ENCODE results near the gene TJP3. TPM values are rescaled to one million over a fixed set of nuclear protein-coding genes. Genes with fewer than 3 reads are reported as not detected.

The TJP3 gene
- total RNA-seq, 1 experiment from 2014 or later, result not detected

DNA sequence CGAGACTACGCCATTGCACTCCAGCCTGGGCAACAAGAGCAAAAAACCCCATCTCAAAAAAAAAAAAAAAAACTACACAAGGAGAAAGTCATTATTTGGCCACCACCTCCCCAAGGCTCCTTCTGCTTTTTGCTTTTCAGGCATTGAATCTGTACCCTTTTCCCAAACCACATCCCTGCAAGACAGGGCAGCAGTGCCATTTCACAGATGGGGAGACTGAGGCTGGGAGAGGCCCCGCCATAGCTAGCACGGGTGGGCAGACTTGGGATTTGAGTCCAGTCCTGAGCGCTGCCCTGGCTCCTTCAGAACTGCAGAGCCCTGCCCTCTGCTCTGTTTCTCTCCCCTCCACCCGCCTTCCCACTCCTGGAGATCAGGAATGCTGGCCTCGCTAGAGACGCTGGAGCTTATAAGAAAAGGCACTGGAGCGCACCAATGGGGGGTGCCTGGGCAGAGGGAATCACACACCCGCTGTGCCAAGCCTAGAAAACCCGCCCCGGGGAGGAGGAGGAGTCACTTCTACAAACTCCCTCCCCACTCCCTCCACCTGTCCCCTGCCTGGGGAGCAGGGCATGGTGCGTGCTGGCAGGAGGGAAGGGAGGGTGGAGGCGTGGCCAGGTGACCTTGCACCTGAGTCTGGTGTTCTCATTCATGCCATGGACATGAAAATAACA, 17.6 kb downstream of the TJP3 start:
- H3K9me3 ChIP-seq (replicated peaks), result no peaks in the 10 kb centered on the region
- H3K27me3 ChIP-seq, result peaks cover 15% of the 10 kb centered on the region
- H3K4me3 ChIP-seq, result no peak overlapping the region
- H3K4me1 ChIP-seq, result no peaks in the 10 kb centered on the region
- no peak for DNase-seq
- H3K27ac ChIP-seq, result no peak overlapping the region
- no peaks in the 10 kb centered on the region for H3K36me3 ChIP-seq

DNA sequence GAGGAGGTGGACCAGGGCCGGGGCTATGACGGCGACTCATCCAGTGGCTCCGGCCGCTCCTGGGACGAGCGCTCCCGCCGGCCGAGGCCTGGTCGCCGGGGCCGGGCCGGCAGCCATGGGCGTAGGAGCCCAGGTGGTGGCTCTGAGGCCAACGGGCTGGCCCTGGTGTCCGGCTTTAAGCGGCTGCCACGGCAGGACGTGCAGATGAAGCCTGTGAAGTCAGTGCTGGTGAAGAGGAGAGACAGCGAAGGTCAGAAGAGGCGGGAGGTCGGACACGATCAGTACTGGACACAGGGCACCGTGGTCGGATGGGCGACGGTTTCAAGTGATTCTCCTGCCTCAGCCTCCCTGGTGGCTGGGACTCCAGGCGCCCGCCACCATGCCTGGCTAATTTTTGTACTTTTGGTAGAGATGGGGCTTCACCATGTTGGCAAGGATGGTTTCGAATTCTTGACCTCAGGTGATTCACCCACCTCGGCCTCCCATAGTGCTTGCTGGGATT, 22.3 kb downstream of the TJP3 start:
- Histone ChIP-seq H3K27me3 (no peaks in the 10 kb centered on the region), H3K27ac (no peak overlapping the region), H3K36me3 (no peaks in the 10 kb centered on the region), H3K4me3 (no peak overlapping the region), H3K9me3 (replicated peaks) (no peaks in the 10 kb centered on the region), H3K4me1 (no peaks in the 10 kb centered on the region)
- no peak for DNase-seq

DNA sequence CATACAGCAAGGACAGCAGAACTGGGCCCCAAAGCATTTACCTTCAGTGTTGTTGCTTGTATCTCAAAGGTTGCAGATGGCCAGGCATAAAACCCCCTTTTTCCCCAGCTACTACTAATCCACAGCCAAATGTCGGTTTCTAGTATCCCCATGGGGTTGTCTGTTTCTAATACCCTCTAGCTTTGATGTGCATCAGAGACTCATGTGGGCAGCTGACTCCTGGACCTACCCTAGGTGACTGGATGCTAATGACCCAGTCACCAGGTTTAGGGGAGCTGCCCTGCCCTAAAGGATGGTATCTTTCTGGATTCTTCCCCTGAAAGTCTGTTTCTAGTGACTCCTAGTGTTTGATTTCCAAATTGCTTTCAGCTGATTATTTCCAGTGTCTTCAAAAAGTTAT, 23.9 kb downstream of the TJP3 start:
- DNase-seq, result no peak
- no peaks in the 10 kb centered on the region for H3K36me3 ChIP-seq
- H3K27ac ChIP-seq, result no peak overlapping the region
- H3K4me3 ChIP-seq, result no peak overlapping the region
- H3K4me1 ChIP-seq, result no peaks in the 10 kb centered on the region
- no peaks in the 10 kb centered on the region for H3K9me3 ChIP-seq (replicated peaks)
- H3K27me3 ChIP-seq, result no peaks in the 10 kb centered on the region

DNA sequence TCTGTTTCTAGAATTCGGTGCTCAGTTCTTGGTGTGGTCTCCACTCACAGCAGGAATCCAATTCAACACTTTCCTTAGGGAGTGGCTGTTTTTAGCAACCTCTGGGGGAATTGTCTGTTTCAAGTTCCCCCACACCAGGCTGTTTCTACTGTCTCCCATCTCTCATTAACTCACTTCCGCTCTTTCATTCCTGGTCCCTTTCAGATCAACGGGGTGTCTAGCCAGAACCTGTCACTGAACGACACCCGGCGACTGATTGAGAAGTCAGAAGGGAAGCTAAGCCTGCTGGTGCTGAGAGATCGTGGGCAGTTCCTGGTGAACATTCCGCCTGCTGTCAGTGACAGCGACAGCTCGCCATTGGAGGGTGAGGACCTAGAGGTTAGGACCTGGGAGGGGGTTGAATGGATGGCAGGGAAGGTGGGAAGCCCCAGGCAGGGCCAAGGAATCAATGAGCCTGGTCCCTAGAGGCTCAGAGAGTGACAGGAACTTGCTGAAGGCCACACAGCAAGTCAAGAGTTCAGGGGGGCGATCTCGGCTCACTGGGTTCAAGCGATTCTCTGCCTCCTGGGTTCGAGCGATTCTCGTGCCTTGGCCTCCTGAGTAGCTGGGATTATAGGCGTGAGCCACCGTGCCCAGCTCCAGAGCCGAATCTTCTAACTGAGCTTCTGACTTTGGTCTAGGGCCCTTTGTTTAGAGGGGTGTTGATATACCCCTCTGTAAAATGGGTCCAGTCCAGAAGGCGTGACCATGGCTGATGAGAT, 25.5 kb downstream of the TJP3 start:
- H3K27me3 ChIP-seq, result no peaks in the 10 kb centered on the region
- H3K27ac ChIP-seq, result no peak overlapping the region
- no peaks in the 10 kb centered on the region for H3K9me3 ChIP-seq (replicated peaks)
- H3K4me3 ChIP-seq, result no peak overlapping the region
- DNase-seq, result no peak
- no peaks in the 10 kb centered on the region for H3K36me3 ChIP-seq
- H3K4me1 ChIP-seq, result no peaks in the 10 kb centered on the region

DNA sequence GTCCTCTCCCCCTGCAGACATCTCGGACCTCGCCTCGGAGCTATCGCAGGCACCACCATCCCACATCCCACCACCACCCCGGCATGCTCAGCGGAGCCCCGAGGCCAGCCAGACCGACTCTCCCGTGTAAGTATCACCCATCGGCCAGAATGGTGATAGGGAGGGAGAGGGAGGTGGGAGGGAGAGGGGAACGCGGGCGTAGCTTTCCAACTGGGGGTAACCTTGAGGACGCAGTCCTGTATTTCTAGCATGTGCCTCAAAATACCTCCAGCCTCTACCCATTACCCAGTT, 26.1 kb downstream of the TJP3 start:
- Histone ChIP-seq H3K27ac (no peak overlapping the region), H3K36me3 (no peaks in the 10 kb centered on the region), H3K27me3 (no peaks in the 10 kb centered on the region), H3K4me1 (no peaks in the 10 kb centered on the region), H3K4me3 (no peak overlapping the region), H3K9me3 (replicated peaks) (no peaks in the 10 kb centered on the region)
- DNase-seq, result no peak

DNA sequence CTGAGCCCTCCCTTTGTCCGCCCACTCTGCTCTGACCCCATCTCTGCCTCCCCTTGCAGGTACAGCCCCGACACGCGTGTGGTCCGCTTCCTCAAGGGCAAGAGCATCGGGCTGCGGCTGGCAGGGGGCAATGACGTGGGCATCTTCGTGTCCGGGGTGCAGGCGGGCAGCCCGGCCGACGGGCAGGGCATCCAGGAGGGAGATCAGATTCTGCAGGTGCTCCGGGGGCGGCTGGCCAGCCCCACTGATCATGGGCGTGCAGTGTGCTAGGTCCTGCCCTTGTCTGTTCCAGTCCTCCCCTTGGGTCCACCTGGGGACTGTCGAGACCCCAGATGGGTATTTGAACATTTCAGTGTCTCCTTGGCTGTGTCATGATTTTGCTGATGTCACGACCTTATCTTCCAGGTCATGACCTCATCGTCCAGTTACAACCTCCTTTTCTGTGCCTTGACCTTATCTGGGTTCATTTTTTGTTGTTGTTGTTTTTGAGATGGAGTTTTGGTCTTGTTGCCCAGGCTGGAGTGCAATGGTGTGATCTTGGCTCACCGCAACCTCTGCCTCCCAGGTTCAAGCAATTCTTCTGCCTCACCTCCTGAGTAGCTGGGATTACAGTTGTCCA, 28.0 kb downstream of the TJP3 start:
- no peak overlapping the region for H3K27ac ChIP-seq
- H3K36me3 ChIP-seq, result no peaks in the 10 kb centered on the region
- H3K9me3 ChIP-seq (replicated peaks), result no peaks in the 10 kb centered on the region
- no peak overlapping the region for H3K4me3 ChIP-seq
- H3K4me1 ChIP-seq, result no peaks in the 10 kb centered on the region
- no peak for DNase-seq
- H3K27me3 ChIP-seq, result peaks cover 4% of the 10 kb centered on the region; the same call in 1 of the 2 replicates

DNA sequence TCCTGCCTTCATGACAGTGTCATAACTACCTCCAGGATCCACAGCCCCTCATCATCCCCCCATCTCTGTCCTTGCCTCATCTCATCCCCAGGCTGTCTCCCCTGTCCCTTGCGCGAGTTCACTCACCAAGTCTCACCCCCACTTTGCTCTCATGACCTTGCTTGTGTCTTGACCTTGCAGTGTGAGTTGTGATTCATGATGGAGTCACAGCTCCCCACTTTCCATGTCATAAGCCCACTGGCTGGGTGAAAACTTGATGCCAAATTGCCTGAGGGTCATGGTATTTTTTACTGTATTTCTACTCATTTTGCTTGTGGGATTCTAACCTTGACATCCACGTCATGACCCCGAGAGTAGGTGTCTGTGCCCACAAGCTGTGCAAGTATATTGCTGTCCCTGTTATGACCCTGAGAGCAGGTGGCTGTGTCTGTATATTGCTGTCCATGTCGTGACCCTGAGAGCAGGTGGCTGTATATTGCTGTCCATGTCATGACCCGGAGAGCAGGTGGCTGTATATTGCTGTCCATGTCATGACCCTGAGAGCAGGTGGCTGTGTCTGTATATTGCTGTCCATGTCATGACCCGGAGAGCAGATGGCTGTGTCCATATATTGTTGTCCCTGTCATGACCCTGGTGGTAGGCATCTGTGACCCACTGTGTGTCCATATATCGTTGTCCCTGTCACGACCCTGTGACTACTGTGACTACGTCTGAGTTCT, 29.5 kb downstream of the TJP3 start:
- Histone ChIP-seq H3K4me3 (no peak overlapping the region), H3K36me3 (no peaks in the 10 kb centered on the region), H3K4me1 (no peaks in the 10 kb centered on the region), H3K27ac (no peak overlapping the region), H3K27me3 (peaks cover 4% of the 10 kb centered on the region; the same call in 1 of the 2 replicates), H3K9me3 (replicated peaks) (no peaks in the 10 kb centered on the region)
- DNase-seq, result no peak

DNA sequence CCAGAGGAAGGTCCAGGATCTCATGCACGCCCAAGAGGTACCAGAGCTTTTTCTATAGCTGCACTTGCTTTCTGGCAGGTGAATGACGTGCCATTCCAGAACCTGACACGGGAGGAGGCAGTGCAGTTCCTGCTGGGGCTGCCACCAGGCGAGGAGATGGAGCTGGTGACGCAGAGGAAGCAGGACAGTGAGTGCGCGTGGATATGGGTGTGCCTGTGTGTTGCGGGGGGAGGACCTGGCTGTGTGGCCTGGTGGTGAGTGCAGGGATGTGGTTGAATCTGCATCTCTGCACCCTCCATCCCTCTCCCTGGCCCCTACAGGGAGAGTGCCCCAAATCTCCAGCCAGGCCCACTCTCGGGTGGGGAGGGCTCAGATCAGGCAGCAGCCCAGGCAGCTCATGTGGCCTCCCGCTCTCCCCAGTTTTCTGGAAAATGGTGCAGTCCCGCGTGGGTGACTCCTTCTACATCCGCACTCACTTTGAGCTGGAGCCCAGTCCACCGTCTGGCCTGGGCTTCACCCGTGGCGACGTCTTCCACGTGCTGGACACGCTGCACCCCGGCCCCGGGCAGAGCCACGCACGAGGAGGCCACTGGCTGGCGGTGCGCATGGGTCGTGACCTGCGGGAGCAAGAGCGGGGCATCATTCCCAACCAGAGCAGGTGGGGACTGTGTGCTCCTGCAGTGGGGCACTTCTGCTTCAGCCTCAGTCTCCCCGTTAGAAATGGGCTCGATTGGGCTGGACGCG, 30.5 kb downstream of the TJP3 start:
- Histone ChIP-seq H3K4me1 (no peaks in the 10 kb centered on the region), H3K27me3 (peaks cover 6% of the 10 kb centered on the region; the same call in 1 of the 2 replicates), H3K36me3 (no peaks in the 10 kb centered on the region), H3K9me3 (replicated peaks) (no peaks in the 10 kb centered on the region), H3K4me3 (no peak overlapping the region), H3K27ac (no peak overlapping the region)
- DNase-seq, result no peak

DNA sequence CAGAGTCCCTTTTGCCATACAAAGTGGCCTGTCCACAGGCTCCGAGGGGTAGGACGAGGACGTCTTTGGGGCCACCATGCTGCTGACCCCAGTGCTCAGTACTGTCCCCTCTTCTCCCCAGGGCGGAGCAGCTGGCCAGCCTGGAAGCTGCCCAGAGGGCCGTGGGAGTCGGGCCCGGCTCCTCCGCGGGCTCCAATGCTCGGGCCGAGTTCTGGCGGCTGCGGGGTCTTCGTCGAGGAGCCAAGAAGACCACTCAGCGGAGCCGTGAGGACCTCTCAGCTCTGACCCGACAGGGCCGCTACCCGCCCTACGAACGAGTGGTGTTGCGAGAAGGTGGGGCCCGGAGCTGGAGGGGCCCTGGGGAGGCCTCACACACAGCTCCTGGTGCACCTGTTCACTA, 32.2 kb downstream of the TJP3 start:
- Histone ChIP-seq H3K4me1 (no peaks in the 10 kb centered on the region), H3K27ac (no peak overlapping the region), H3K4me3 (no peak overlapping the region), H3K27me3 (peaks cover 7% of the 10 kb centered on the region; the same call in 1 of the 2 replicates), H3K36me3 (no peaks in the 10 kb centered on the region), H3K9me3 (replicated peaks) (no peaks in the 10 kb centered on the region)
- no peak for DNase-seq

DNA sequence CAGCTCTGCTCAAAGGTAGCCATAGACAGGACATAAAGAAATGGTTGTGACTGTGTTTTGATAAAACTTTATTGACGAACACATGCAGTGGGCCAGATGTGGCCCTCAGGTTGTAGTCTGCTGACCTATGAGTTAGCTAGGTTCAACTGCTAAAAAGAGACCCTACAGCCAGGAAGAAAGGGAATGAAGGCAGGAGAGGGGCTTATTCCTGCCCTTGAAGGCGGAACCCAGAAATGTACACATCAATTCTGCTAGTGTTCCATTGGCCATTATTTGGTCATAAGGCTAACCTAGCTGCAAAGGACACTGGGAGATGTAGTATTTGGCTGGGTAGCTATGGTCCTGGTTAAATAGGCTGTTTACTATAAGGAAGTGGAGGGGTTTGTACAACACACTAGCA, 35.3 kb downstream of the TJP3 start:
- H3K9me3 ChIP-seq (replicated peaks), result no peaks in the 10 kb centered on the region
- H3K36me3 ChIP-seq, result no peaks in the 10 kb centered on the region
- H3K4me1 ChIP-seq, result no peaks in the 10 kb centered on the region
- H3K27ac ChIP-seq, result no peak overlapping the region
- H3K4me3 ChIP-seq, result no peak overlapping the region
- H3K27me3 ChIP-seq, result peaks cover 7% of the 10 kb centered on the region; the same call in 1 of the 2 replicates
- DNase-seq, result peak in 1 of 2 experiments; percentile 42

DNA sequence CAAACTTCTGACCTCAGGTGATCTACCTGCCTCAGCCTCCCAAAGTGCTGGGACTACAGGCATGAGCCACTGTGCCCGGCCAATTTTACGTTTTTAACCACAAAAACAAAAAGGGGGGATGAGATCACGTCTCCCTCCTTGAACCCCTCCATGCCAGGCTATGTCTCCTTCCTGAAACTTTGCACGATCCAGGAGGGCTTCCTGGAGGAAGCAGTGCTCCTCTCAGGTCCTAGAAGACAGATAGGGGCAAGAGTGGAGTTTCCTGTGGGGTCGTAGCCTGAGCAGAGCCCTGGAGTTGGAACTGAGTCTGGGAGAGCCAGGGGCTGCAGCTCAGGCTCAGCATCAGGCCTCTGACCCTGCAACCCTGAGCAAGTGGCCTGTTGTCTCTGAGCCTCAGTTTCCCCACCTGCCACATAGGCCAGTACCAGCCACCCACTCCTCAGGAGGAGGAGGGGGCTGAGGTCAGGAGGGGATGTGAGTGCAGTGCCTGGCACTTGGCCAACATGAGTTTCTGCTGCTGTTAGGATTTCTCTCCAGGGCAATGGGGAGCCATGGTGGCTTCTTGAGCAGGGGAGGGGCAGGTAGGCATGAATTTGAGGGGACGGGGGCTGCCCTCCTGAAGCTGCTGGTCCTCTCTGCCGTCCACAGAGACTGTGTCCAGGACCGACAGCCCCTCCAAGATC, 37.3 kb downstream of the TJP3 start:
- no peak overlapping the region for H3K27ac ChIP-seq
- peaks cover 3% of the 10 kb centered on the region; the same call in 1 of the 2 replicates for H3K27me3 ChIP-seq
- no peak for DNase-seq
- no peak overlapping the region for H3K4me3 ChIP-seq
- H3K36me3 ChIP-seq, result no peaks in the 10 kb centered on the region
- H3K9me3 ChIP-seq (replicated peaks), result no peaks in the 10 kb centered on the region
- no peaks in the 10 kb centered on the region for H3K4me1 ChIP-seq

DNA sequence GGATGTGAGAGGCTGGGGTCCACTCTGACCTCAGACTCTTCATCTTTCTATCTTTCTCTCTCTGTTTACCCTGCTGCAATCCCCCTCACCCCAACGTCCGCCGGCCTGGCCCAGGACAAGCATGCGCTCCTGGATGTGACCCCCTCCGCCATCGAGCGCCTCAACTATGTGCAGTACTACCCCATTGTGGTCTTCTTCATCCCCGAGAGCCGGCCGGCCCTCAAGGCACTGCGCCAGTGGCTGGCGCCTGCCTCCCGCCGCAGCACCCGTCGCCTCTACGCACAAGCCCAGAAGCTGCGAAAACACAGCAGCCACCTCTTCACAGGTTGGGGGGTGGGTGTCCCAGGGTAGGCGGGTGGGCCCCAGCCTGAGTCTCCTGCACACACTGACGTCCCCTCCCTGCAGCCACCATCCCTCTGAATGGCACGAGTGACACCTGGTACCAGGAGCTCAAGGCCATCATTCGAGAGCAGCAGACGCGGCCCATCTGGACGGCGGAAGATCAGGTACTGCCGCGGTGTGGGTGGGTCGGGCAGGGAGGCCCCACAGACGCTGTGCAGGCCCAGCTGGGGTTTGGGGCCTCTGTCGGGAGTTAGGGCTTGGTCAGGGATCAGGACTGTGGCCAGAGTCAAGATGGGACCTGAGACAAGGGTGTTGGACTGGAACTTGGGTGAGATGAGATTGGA, 38.3 kb downstream of the TJP3 start:
- no peak for DNase-seq
- Histone ChIP-seq H3K27me3 (0 out of 2 replicates have a peak, but pooled peaks cover 3% of the 10 kb centered on the region), H3K4me1 (no peaks in the 10 kb centered on the region), H3K9me3 (replicated peaks) (no peaks in the 10 kb centered on the region), H3K36me3 (no peaks in the 10 kb centered on the region), H3K27ac (no peak overlapping the region), H3K4me3 (no peak overlapping the region)

DNA sequence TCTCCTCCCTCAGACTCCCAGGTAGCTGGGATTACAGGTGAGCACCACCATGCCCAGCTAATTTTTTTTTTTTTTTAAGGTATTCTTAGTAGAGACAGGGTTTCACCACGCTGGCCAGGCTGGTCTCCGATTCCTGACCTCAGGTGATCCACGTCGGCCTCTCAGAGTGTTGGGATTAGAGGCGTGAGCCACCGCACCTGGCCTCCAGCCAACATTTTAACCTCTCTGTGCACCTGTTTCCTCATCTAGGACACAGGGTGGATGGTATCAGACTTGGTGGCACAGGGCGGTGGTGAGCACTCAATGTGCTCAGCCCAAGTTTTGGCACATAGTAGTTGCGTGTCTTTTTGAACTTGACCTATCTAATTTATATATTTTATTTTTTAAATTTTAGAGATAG, 40.8 kb downstream of the TJP3 start:
- Histone ChIP-seq H3K36me3 (no peaks in the 10 kb centered on the region), H3K4me1 (no peaks in the 10 kb centered on the region), H3K27me3 (no peaks in the 10 kb centered on the region), H3K9me3 (replicated peaks) (no peaks in the 10 kb centered on the region), H3K27ac (no peak overlapping the region), H3K4me3 (no peak overlapping the region)
- DNase-seq, result no peak

All from SJCRH30 (cell line).